Muscle layer of colon (tissue), 2 donors: ENCODE results near the gene NR2E3.

Source experiments
- H3K27ac ChIP-seq: one replicate; pipeline ENCODE4 v1.7.0; 2013; ENCODE audit warnings: low read depth, mild to moderate bottlenecking, low read length, moderate library complexity
- H3K27me3 ChIP-seq, 2 donors: one replicate each; pipeline ENCODE4 v1.7.0; 2013; ENCODE audit warnings: low read length in 2 of 2, mild to moderate bottlenecking in 2 of 2; ENCODE audit not compliant: insufficient read depth in 2 of 2, control insufficient read depth in 1 of 2
- H3K36me3 ChIP-seq: one replicate; pipeline ENCODE4 v1.7.0; 2013; ENCODE audit warnings: mild to moderate bottlenecking, low read length; ENCODE audit not compliant: insufficient read depth
- H3K4me1 ChIP-seq: one replicate; pipeline ENCODE4 v1.7.0; 2013; ENCODE audit warnings: mild to moderate bottlenecking, low read length; ENCODE audit not compliant: insufficient read depth
- H3K4me3 ChIP-seq, 2 donors: one replicate each; pipeline ENCODE4 v1.7.0; 2013; ENCODE audit warnings: low read length in 2 of 2, low read depth in 1 of 2, mild to moderate bottlenecking in 1 of 2, moderate library complexity in 1 of 2
- H3K9ac ChIP-seq: one replicate; pipeline ENCODE4 v1.7.0; 2013; ENCODE audit warnings: low read length
- H3K9me3 ChIP-seq: one replicate; pipeline ENCODE4 v1.7.0; 2013; ENCODE audit warnings: mild to moderate bottlenecking, low read length
- donor health status: abdominal sarcoma.
- donor health status: Adenocarcinoma of cecum.

NR2E3 gene

GRCh38 chr15:71808311-71809020 lies 1.9 kb upstream of the NR2E3 start:
- Histone ChIP-seq H3K4me3 (no peak overlapping the region), H3K4me1 (no peaks in the 10 kb centered on the region), H3K27me3 (no peaks in the 10 kb centered on the region), H3K27ac (no peak overlapping the region), H3K36me3 (no peaks in the 10 kb centered on the region), H3K9ac (no peak overlapping the region), H3K9me3 (no peaks in the 10 kb centered on the region)

GRCh38 chr15:71809346-71809745 lies 1.0 kb upstream of the NR2E3 start:
- Histone ChIP-seq H3K9me3 (no peaks in the 10 kb centered on the region), H3K4me3 (no peak overlapping the region), H3K27ac (no peak overlapping the region), H3K4me1 (no peaks in the 10 kb centered on the region), H3K36me3 (no peaks in the 10 kb centered on the region), H3K27me3 (no peaks in the 10 kb centered on the region), H3K9ac (no peak overlapping the region)

DNA sequence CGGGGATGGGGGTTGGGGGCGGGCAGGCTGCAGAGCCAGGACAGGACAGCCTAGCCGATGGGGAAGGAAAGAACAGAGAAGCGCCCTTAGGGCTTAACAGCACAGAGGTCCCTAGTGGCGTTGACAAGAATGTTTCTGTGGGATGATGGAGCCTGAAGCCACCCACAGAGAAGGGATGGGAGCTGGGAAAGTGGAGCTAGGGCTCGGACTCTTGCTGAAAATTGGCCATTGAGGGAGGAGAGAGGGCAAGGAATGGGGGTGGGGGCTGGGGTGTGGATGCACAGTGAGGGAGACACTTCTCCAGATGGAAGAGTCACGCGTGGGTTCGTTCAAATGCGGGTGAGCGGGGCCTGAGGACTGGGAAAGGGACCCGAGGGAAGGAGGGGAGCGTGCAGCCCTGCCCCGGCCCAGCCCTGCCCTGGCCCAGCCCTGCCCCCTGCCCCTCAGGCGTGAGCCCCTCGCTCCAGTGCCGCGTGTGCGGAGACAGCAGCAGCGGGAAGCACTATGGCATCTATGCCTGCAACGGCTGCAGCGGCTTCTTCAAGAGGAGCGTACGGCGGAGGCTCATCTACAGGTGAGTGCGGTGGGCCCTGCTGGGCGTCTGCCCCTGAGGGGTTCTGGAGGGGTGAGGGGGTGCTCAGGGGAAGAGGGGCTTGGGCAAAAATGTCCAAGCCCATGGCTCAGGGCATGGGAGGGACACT lies 832 bp downstream of the NR2E3 start:
- Histone ChIP-seq H3K4me3 (no peak overlapping the region), H3K36me3 (no peaks in the 10 kb centered on the region), H3K27ac (no peak overlapping the region), H3K4me1 (no peaks in the 10 kb centered on the region), H3K9ac (no peak overlapping the region), H3K27me3 (no peaks in the 10 kb centered on the region), H3K9me3 (no peaks in the 10 kb centered on the region)

- no peaks in the 10 kb centered on the region for H3K27me3 ChIP-seq
- no peaks in the 10 kb centered on the region for H3K36me3 ChIP-seq
- no peak overlapping the region for H3K27ac ChIP-seq
- H3K9ac ChIP-seq = no peak overlapping the region
- no peaks in the 10 kb centered on the region for H3K4me1 ChIP-seq
- H3K4me3 ChIP-seq = no peak overlapping the region
- H3K9me3 ChIP-seq = no peaks in the 10 kb centered on the region
These were observed 1.7 kb downstream of the NR2E3 start for GRCh38 chr15:71811752-71812735.

DNA sequence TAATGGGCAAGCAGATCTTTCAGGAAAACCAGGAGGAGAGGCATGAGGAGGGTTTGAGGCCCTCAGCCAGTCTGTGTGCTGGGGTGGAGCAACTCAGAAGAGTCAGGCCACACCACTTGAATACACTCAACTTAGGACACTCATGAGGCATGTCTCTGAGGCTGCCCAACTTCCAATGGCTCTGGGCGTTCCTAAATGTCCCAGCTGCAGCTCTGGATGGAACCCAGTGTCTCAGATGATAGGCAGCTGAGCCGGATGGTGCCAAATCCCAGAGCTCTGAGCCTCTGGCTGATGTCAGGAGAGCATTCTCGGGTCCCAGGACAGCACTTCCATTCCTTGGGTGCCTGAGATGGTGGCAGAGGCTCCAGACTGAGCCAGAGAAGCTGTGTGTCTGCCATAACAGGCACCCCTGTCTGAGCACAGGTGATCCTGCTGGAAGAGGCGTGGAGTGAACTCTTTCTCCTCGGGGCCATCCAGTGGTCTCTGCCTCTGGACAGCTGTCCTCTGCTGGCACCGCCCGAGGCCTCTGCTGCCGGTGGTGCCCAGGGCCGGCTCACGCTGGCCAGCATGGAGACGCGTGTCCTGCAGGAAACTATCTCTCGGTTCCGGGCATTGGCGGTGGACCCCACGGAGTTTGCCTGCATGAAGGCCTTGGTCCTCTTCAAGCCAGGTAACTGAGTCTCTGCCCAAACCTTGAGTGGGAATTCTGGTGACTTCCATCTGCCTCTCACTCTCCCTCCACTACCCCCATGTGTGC lies 2.8 kb downstream of the NR2E3 start:
- Histone ChIP-seq H3K27me3 (no peaks in the 10 kb centered on the region), H3K27ac (no peak overlapping the region), H3K4me3 (no peak overlapping the region), H3K4me1 (no peaks in the 10 kb centered on the region), H3K36me3 (no peaks in the 10 kb centered on the region), H3K9ac (no peak overlapping the region), H3K9me3 (no peaks in the 10 kb centered on the region)

DNA sequence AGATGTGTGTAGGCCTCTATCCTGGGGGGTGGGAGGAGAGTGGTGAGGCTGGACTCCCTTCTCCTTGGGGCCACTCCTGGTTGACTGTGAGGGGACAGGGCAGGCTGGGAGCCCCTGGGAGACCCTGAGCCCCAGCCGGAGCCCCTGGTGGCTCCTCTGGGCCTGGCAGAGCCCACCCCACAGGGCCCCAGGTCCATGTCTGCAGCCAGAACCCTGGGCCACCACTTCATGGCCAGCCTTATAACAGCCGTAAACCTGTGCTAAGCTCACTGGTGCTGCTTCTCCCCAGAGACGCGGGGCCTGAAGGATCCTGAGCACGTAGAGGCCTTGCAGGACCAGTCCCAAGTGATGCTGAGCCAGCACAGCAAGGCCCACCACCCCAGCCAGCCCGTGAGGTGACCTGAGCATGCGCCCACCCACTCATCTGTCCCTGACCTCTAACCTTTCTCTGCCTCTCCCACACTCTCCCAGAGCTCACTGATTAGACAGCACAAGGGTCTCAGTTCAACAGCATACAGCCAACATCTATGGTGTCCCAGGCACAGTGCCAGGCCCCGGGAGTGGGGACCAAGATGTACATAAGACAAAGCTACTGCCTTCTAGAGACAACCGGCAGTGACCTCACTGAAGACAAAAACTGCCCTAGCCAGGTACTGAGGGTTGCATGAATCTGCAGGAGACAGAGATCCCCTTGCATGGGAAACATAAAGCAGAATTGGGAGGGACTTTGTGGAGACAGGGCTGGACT lies 3.5 kb downstream of the NR2E3 start:
- no peak overlapping the region for H3K27ac ChIP-seq
- H3K27me3 ChIP-seq = no peaks in the 10 kb centered on the region
- H3K36me3 ChIP-seq = no peaks in the 10 kb centered on the region
- no peak overlapping the region for H3K9ac ChIP-seq
- H3K4me1 ChIP-seq = no peaks in the 10 kb centered on the region
- no peaks in the 10 kb centered on the region for H3K9me3 ChIP-seq
- no peak overlapping the region for H3K4me3 ChIP-seq

- no peaks in the 10 kb centered on the region for H3K4me1 ChIP-seq
- H3K36me3 ChIP-seq = no peaks in the 10 kb centered on the region
- no peaks in the 10 kb centered on the region for H3K9me3 ChIP-seq
- H3K27me3 ChIP-seq = no peaks in the 10 kb centered on the region
- no peak overlapping the region for H3K9ac ChIP-seq
- H3K27ac ChIP-seq = no peak overlapping the region
- H3K4me3 ChIP-seq = no peak overlapping the region
These were observed 4.9 kb downstream of the NR2E3 start for GRCh38 chr15:71815301-71815700.

GRCh38 chr15:71817351-71817750 lies 7.0 kb downstream of the NR2E3 start:
- peaks cover 5% of the 10 kb centered on the region for H3K9me3 ChIP-seq
- H3K4me1 ChIP-seq = no peaks in the 10 kb centered on the region
- no peak overlapping the region for H3K9ac ChIP-seq
- H3K36me3 ChIP-seq = peaks cover 6% of the 10 kb centered on the region
- no peak overlapping the region for H3K27ac ChIP-seq
- no peak overlapping the region for H3K4me3 ChIP-seq
- no peaks in the 10 kb centered on the region for H3K27me3 ChIP-seq

DNA sequence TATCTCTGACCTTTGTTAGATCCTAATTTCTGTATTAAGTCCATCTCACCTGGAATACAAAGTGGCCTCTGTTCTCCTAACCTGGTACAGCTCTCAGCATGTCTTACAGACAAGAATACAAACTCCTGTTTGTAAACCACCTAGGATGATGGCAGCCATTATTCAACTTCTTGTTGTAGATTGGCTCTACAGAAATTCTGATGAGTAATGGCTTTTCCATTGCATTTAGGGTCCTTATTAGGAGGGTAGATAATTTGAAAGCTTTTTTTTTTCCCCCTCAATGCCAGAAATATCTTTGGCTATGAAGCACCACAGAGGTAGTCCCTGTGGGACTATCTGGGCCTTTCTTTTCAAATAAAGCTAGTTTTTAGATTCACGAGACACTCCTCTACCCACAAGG lies 9.8 kb downstream of the NR2E3 start:
- peaks cover 6% of the 10 kb centered on the region for H3K9me3 ChIP-seq

GRCh38 chr15:71821547-71822129 lies 11.3 kb downstream of the NR2E3 start:
- H3K27me3 ChIP-seq = no peaks in the 10 kb centered on the region
- H3K4me1 ChIP-seq = no peaks in the 10 kb centered on the region
- no peak overlapping the region for H3K4me3 ChIP-seq
- peaks cover 14% of the 10 kb centered on the region for H3K36me3 ChIP-seq
- no peak overlapping the region for H3K27ac ChIP-seq
- H3K9ac ChIP-seq = no peak overlapping the region
- H3K9me3 ChIP-seq = peaks cover 6% of the 10 kb centered on the region

More for the DNA sequence above, 9.8 kb downstream of the NR2E3 start:
- H3K9ac ChIP-seq = no peak overlapping the region
- H3K27ac ChIP-seq = no peak overlapping the region
- H3K4me3 ChIP-seq = no peak overlapping the region
- no peaks in the 10 kb centered on the region for H3K27me3 ChIP-seq
- no peaks in the 10 kb centered on the region for H3K4me1 ChIP-seq
- peaks cover 6% of the 10 kb centered on the region for H3K36me3 ChIP-seq
